K562 (cell line): ENCODE measurements around the gene COL1A1. TPM values are rescaled to one million over a fixed set of nuclear protein-coding genes. Genes with fewer than 3 reads are reported as not detected.

Experiments used
- ATF1 ChIP-seq, 2 experiments: fragments of 450-650 bp in 1 of 2; IDR thresholded peaks; 2 replicates each; pipeline ENCODE4 v1.6.1; 2016; ENCODE audit warnings: missing compliant biosample characterization in 1 of 2, missing genetic modification characterization in 1 of 2
- ZNF174 ChIP-seq: fragments of 250-450 bp; sonication (Bioruptor Pico); IDR thresholded peaks from 2 replicates; pipeline ENCODE4 v1.4.0; 2020; ENCODE audit warnings: mild to moderate bottlenecking
- ZNF232 ChIP-seq: sonication (generic); formaldehyde crosslinking; IDR thresholded peaks from 2 replicates; pipeline ENCODE4 v1.8.0; 2022; ENCODE audit warnings: mild to moderate bottlenecking, missing genetic modification reagents
- polyA plus RNA-seq, 8 experiments: library from polyadenylated mRNA; depleted of rRNA in 4 of 8; stranded (reverse) in 5 of 8; unstranded in 3 of 8; fragments of >200 nt; fragmentation: Nextera tagmentation in 2 of 8; fragmentation: Illumina TruSeq in 1 of 8; extraction: Ambion mirVana in 2 of 8; extraction: Trizol in 1 of 8; gene quantifications; 2 replicates each; pipeline versions ENCODE4 v1.2.1 to v1.2.3, GENCODE V29; 2011 to 2014; ENCODE audit warnings: inconsistent platforms in 1 of 8, missing spikeins in 1 of 8
- total RNA-seq, 7 experiments: library from RNA; depleted of rRNA in 6 of 7; stranded (reverse); fragments of >200 nt in 6 of 7; fragmentation: Illumina TruSeq in 2 of 7; extraction: Trizol in 2 of 7; gene quantifications; 2 replicates each; pipeline versions ENCODE4 v1.2.1 to v1.2.3, GENCODE V29; 2011 to 2021; ENCODE audit warnings: low replicate concordance in 1 of 7
- TF ChIP-seq, protein P1 (sequence below): fragments of 250-450 bp; sonication (Bioruptor Pico); IDR thresholded peaks from 2 replicates; pipeline ENCODE4 v1.4.0; 2020; ENCODE audit warnings: mild to moderate bottlenecking, moderate library complexity
- TF ChIP-seq, protein P2 (sequence below): fragments of 250-450 bp; sonication (Bioruptor Pico); IDR thresholded peaks from 2 replicates; pipeline ENCODE4 v1.5.0; 2022; ENCODE audit warnings: mild to moderate bottlenecking
- TF ChIP-seq, protein P3 (sequence below), 2 experiments: fragments of 450-650 bp; IDR thresholded peaks; 2 replicates each; pipeline ENCODE4 v1.6.1; 2016

COL1A1 gene
- total and polyA plus RNA-seq, 9 of the 15 experiments (the other 6 are each of a cell fraction or from before 2014, with no cell fraction given) = 0.04 to 3.4 (median 0.18) TPM

DNA sequence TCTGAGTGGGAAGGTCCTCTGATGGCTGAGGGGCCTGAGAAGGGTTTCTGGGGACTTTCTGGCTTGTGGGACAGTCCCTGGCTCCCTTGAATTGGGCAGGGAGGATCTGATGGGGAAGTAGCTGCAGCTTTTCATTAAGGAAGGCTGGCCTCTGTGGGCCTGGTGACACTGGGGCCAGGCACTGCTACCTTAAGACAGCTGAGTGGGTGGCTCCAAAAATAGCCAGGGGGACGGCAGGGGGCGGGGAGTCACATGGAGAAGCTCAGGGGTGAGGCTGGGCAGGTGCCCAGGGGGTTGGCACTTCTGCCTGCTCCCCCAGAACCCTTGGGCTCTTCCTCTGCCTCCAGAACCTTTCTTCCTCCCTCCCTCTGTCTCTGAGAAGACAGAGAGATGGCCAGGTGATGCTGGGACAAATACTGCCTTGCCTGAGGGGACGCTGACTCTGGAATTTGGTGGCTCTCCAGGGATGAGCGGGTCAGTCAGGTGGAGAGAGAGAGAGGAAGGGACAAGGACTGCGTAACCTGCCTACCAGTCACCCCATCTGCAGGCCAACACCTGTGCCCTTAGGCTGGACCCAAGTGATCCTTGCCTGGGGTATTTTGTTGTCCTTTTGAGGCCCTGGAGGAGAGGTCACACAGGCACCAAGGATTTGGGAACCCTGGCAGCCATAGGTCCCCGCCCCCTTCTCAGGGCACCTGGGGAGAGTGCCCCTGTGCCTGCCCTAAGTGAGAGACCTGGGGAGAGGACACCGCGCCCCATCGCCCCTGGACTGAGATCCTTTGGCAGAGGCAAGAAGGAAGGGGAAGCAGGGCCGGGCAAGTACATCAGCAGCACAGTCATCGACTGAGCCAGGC, 37.4 kb downstream of the COL1A1 start (continued):
- TF ChIP-seq, protein P1, sequence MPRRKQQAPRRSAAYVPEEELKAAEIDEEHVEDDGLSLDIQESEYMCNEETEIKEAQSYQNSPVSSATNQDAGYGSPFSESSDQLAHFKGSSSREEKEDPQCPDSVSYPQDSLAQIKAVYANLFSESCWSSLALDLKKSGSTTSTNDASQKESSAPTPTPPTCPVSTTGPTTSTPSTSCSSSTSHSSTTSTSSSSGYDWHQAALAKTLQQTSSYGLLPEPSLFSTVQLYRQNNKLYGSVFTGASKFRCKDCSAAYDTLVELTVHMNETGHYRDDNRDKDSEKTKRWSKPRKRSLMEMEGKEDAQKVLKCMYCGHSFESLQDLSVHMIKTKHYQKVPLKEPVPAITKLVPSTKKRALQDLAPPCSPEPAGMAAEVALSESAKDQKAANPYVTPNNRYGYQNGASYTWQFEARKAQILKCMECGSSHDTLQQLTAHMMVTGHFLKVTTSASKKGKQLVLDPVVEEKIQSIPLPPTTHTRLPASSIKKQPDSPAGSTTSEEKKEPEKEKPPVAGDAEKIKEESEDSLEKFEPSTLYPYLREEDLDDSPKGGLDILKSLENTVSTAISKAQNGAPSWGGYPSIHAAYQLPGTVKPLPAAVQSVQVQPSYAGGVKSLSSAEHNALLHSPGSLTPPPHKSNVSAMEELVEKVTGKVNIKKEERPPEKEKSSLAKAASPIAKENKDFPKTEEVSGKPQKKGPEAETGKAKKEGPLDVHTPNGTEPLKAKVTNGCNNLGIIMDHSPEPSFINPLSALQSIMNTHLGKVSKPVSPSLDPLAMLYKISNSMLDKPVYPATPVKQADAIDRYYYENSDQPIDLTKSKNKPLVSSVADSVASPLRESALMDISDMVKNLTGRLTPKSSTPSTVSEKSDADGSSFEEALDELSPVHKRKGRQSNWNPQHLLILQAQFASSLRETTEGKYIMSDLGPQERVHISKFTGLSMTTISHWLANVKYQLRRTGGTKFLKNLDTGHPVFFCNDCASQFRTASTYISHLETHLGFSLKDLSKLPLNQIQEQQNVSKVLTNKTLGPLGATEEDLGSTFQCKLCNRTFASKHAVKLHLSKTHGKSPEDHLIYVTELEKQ = no peak
- no peak for TF ChIP-seq ZNF232 (CRISPR knock-in tag)
- TF ChIP-seq ZNF174 (CRISPR knock-in tag) = no peak
- TF ChIP-seq ATF1 (CRISPR knock-in tag; IDR thresholded peaks at IDR 0.05) = no peak
- TF ChIP-seq ATF1 (tag; IDR thresholded peaks at IDR 0.05) = no peak
- TF ChIP-seq, protein P2, sequence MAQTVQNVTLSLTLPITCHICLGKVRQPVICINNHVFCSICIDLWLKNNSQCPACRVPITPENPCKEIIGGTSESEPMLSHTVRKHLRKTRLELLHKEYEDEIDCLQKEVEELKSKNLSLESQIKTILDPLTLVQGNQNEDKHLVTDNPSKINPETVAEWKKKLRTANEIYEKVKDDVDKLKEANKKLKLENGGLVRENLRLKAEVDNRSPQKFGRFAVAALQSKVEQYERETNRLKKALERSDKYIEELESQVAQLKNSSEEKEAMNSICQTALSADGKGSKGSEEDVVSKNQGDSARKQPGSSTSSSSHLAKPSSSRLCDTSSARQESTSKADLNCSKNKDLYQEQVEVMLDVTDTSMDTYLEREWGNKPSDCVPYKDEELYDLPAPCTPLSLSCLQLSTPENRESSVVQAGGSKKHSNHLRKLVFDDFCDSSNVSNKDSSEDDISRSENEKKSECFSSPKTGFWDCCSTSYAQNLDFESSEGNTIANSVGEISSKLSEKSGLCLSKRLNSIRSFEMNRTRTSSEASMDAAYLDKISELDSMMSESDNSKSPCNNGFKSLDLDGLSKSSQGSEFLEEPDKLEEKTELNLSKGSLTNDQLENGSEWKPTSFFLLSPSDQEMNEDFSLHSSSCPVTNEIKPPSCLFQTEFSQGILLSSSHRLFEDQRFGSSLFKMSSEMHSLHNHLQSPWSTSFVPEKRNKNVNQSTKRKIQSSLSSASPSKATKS (CRISPR knock-in tag) = no peak
- TF ChIP-seq, protein P3, sequence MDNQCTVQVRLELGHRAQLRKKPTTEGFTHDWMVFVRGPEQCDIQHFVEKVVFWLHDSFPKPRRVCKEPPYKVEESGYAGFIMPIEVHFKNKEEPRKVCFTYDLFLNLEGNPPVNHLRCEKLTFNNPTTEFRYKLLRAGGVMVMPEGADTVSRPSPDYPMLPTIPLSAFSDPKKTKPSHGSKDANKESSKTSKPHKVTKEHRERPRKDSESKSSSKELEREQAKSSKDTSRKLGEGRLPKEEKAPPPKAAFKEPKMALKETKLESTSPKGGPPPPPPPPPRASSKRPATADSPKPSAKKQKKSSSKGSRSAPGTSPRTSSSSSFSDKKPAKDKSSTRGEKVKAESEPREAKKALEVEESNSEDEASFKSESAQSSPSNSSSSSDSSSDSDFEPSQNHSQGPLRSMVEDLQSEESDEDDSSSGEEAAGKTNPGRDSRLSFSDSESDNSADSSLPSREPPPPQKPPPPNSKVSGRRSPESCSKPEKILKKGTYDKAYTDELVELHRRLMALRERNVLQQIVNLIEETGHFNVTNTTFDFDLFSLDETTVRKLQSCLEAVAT (IDR thresholded peaks at IDR 0.05) = no peak
- TF ChIP-seq, all 486 proteins: peak for 3
